Measurements from ENCODE around the gene ACSM5.
"Not testable (repeated sequence)": the region's sequence is repeated elsewhere in the genome, so short reads cannot be mapped to it uniquely, and the experiment has no call there.

ACSM5 gene

GRCh38 chr16:20401066-20401465, 8.3 kb upstream of the ACSM5 start:
- FAIRE-seq = no peak

GRCh38 chr16:20401475-20402016, 7.8 kb upstream of the ACSM5 start:
- no peak for FAIRE-seq

- no peak for FAIRE-seq
Measured at GRCh38 chr16:20402651-20403050, 6.7 kb upstream of the ACSM5 start.

- FAIRE-seq = no peak
Measured at GRCh38 chr16:20404637-20405036, 4.7 kb upstream of the ACSM5 start, which contains the start of gene PDILT. PDILT (minus strand) TSS chr16:20404737; CDS start chr16:20399300, 5,437 bp downstream.

- no peak for FAIRE-seq
Measured at GRCh38 chr16:20410121-20410723, 888 bp downstream of the ACSM5 start.

- no peak for FAIRE-seq
Measured at GRCh38 chr16:20411055-20411454, 1.7 kb downstream of the ACSM5 start.

- FAIRE-seq = no peak
Measured at GRCh38 chr16:20415541-20415940, 6.2 kb downstream of the ACSM5 start.

GRCh38 chr16:20419093-20419492, 9.8 kb downstream of the ACSM5 start:
- FAIRE-seq = not testable (repeated sequence)

- not testable (repeated sequence) for FAIRE-seq
Measured at GRCh38 chr16:20421748-20422147, 12.4 kb downstream of the ACSM5 start.

GRCh38 chr16:20423772-20424128, 14.4 kb downstream of the ACSM5 start:
- not testable (repeated sequence) for FAIRE-seq

- no peak for FAIRE-seq
Measured at GRCh38 chr16:20424129-20424866, 15.0 kb downstream of the ACSM5 start.

- not testable (repeated sequence) for FAIRE-seq
Measured at GRCh38 chr16:20427401-20427797, 18.1 kb downstream of the ACSM5 start.

GRCh38 chr16:20429499-20429898, 20.2 kb downstream of the ACSM5 start:
- not testable (repeated sequence) for FAIRE-seq

GRCh38 chr16:20430480-20430879, 21.1 kb downstream of the ACSM5 start:
- FAIRE-seq = not testable (repeated sequence)

GRCh38 chr16:20430948-20431347, 21.6 kb downstream of the ACSM5 start:
- FAIRE-seq = no peak

GRCh38 chr16:20438950-20439349, 29.6 kb downstream of the ACSM5 start:
- not testable (repeated sequence) for FAIRE-seq

- FAIRE-seq = not testable (repeated sequence)
Measured at GRCh38 chr16:20439820-20440231, 30.5 kb downstream of the ACSM5 start.

GRCh38 chr16:20440731-20441130, 31.4 kb downstream of the ACSM5 start:
- FAIRE-seq = not testable (repeated sequence)

- FAIRE-seq = no peak
Measured at GRCh38 chr16:20441191-20441590, 31.9 kb downstream of the ACSM5 start.

GRCh38 chr16:20441859-20442258, 32.5 kb downstream of the ACSM5 start:
- FAIRE-seq = not testable (repeated sequence)

- not testable (repeated sequence) for FAIRE-seq
Measured at GRCh38 chr16:20446652-20447393, 37.5 kb downstream of the ACSM5 start.

GRCh38 chr16:20451364-20451763, 42.0 kb downstream of the ACSM5 start, which contains the start of gene ACSM2A:
ACSM2A (plus strand) TSS chr16:20451521; CDS start chr16:20460115, 8,594 bp downstream.
- FAIRE-seq = not testable (repeated sequence)

- FAIRE-seq = not testable (repeated sequence)
Measured at GRCh38 chr16:20453633-20454032, 44.3 kb downstream of the ACSM5 start.

Data from TTC549 (cell line).